ENCODE data around the gene COPE.

The COPE gene

DNA sequence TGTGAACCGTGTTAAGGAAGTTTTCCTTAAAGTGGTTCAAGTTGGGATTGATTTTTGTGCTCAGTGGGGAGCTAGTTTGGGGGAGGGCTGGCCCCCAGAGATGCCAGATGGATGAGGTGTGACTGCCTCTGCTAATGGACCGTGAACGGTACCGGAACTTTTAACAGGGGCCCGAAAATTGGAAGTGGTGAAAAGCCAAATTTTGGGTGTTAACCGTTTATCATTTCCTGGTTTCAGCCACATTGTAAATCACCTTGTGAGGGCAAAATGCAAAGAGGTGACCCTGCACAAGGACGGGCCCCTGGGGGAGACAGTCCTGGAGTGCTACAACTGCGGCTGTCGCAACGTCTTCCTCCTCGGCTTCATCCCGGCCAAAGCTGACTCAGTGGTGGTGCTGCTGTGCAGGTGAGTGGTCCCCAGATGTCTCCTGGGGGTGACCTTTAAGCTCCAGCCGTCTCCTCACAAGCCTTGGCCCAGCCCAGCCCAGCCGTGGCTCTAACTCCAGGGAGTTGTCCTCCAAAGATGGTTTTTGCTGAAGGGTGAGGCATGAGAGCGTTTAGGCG lies 69.3 kb downstream of the COPE start:
- DNase-seq: no peak

Measured in activated T-cell treated with anti-CD3 and anti-CD28 coated beads for 4 hours (primary cell).